DMS 273 treated with DMSO at 0.1 percent for 48 hours (cell line): Measurements from ENCODE around the gene CDC42EP4.

Experiments used
- DNase-seq: peaks from one replicate; lab custom pipeline; 2025; lab: John Stamatoyannopoulos, UW

CDC42EP4 gene

DNA sequence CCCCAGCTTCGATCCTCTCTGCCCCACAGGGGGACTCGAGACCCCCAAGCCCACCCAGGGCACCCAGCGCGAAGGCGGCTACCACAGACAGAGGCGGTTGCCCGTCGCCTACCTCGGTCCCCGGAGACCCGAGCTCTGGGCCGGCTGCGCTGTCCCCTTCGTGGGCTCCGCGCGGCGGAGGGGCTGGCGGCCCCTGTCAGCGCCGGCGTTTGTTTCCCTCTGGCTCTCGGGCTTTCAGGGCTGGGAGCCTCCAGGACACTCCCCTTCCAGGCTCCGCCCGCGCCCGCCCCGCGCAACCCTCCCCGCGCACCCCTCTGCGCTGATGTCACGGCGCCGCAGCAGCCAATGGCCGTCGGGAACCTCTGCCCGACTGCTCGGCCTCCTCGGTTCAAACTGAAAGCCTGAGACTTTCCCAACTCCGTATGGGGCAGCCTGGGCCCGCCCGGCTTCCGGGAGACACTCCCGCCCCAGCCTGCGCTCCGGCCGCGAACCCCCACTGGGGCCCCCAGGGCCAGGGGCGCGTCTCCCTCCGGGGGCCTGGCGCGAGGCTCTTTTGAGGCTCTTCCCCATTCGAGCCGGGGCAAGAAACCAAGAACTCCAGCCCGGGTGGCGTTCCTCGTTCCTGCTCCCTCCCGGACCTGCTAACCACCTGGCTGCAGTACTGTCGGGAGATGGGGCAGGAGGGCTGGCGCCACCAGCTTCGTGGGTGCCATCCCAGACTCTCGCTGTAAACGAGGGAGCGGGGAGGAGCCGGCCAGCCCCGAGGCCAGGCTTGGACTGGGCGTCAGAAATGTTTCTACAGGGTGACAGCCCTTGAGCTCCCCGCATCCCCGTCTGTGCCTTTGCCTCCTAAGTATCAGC lies at the start of gene CDC42EP4:
Gene CDC42EP4, minus strand, starts transcription at position 221 of the 861 bp plus-strand sequence. CDS start 25,501 bp downstream, outside the sequence.
- peak; percentile 72 for DNase-seq

- DNase-seq: no peak
Observed at GRCh38 chr17:73360961-73361761, 49.4 kb upstream of the CDC42EP4 start.

- DNase-seq: no peak
Observed at GRCh38 chr17:73359987-73360410, 48.2 kb upstream of the CDC42EP4 start.

DNA sequence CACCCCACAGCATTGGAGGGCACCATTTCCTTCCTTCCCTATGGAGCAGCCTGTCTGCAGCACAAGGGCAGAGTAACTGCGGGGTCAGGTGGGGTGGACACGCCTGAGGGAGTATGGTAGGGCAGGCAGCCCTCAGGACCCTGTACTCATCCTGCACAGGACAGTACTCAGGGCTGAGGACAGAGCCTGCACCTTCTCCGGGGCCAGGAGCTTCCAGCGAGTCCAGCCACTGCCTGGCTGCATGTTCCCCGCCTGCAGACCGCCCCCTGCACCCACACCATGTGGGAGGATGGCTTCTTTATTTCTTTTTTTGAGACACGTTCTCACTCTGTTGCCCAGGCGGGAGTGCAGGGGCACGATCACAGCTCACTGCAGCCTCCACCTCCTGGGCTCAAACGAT lies 47.6 kb upstream of the CDC42EP4 start:
- no peak for DNase-seq

DNA sequence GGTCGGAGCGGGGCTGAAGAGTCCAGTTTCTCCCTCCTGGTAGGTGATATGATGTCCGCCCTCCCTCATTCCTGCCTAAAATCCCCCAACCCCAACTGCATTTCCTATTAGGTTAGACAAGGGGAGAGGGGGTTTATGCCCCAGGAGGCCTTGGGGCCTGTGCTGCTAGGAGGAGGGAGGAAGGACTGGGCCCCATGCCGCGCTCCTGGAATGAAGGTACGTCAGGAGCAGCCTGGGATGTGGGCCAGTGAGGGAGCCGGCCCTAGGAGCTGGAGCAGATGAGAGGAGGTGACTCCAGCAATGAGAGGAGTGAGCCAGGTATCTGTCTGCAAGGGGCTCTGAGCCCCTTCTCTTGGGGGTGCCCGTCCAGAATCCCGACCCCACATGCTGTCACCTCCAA lies 46.9 kb upstream of the CDC42EP4 start:
- no peak for DNase-seq

DNA sequence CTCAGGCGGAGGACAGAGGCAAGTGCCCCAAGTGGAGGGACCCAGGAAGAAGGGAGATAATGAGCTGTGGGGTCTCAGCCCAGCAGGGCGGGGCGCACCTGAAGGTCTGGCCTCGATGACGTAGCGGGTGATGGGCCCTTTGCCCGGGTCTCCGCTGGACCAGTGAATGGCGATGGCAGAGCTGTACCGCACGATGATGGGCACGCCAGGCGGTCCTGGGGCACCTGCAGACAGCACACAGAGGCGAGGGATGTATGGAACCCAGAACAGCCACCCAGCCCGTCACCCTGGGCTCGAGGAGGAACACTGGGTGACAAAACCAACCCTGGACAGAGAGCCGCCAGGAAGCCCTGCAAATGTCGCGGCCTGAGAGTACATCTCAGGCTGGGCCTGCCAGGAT lies 46.2 kb upstream of the CDC42EP4 start:
- DNase-seq: no peak

- no peak for DNase-seq
Observed at GRCh38 chr17:73357318-73357717, 45.5 kb upstream of the CDC42EP4 start.

DNA sequence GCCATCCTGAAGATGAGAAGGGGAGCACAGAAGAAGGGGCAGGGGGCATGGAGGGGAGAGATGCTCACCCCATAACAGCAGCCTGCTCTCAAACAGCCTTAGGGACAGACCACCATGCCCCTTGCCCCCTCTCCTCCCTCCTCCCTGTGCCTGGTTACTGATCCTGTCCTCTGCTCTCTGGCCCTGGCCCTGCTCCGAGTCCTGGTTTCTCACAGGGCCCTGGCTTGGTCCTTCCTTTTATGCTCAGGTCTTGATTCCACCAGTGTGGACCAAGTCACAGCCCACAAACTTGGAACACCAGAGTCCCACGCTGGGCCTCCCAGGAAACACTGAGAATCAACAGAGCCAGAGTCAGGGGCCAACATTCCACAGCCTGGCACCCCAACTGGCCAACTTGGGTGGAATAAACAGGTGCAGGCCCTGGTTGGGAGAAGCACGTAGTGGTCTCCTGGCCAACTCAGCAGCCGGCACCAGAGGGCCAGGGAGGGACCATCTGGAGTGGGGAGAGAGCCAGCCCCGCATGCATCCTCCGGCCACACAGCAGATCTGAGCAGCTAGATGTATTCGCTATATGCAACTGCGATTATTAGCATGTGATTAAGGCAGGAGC lies 44.9 kb upstream of the CDC42EP4 start:
- no peak for DNase-seq

- no peak for DNase-seq
Observed at GRCh38 chr17:73354423-73355284, 42.9 kb upstream of the CDC42EP4 start.

DNA sequence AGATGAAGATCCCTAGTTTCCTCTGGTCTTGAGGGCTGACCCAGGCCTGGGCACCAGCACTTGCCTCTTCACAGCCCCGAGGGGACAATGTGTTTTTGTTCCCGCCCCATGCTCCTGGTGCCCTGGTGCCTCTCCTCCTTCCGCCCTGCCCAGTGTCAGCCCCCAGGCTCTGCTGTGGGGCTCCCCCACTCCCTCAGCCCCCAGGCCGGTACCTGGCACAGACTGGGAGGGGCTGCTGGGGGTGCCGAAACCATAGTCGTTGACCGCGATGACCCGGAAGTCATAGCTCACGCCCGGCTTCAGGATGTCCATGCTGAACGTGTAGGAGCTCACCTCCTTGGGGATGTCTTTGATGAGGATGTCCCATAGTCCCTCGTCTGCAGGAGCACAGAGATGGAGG lies 40.5 kb upstream of the CDC42EP4 start:
- no peak for DNase-seq

- no peak for DNase-seq
Observed at GRCh38 chr17:73351764-73352163, 40.0 kb upstream of the CDC42EP4 start.

- no peak for DNase-seq
Observed at GRCh38 chr17:73350864-73351263, 39.1 kb upstream of the CDC42EP4 start.

- DNase-seq: no peak
Observed at GRCh38 chr17:73349647-73350046, 37.8 kb upstream of the CDC42EP4 start.

GRCh38 chr17:73349138-73349537 lies 37.3 kb upstream of the CDC42EP4 start:
- DNase-seq: no peak

DNA sequence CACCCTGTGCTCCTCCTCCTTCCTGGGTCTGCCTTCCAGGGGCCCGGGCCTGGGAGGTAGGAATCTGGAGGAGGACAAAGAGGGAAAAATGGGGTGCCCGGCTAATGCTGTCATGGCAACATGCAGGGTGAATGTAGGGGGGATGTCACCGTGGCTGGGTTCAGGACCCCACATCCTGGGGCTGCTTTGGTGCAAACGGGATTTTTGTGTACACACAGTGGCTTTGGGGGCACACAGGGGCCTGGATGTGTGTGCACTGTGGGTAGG lies 37.0 kb upstream of the CDC42EP4 start:
- DNase-seq: no peak

DNA sequence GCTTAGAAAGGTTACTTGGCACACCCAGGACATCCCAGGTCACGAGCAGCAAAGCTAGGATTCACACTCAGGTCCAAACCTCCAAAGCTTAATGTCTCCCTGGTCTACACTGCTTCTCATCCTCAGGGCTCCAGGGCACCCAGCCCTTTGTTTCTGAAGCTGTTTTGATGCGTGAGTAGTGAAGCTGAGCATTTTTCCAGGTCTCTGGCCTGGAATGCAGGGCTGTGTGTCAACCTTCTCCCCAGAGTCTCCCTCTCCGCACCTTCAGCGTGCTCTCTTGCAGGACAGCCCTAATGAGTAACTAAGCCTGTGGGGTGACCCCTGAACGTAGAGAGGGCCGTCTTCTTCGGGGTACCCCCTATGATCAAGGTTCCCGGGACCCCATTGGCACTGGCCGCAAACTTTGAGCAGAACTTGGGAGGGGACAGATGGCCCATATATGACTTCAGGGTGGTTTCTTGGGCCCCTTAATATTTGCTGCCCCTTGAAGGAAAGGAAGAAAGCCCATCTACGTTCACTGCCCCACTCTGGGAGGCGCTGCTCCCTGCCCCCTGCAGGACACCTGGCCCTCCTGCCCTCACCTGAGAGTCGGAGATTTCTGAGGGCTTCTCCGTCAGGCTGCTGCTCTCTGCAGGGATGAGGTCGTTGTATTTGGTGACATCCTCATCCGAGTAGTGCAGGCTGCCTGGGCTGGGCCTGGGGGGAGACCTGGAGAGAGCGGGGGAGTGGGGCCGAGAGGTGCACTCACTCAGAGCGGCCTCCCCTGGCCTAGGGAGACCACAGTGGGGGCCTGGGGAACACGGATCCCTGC lies 36.4 kb upstream of the CDC42EP4 start:
- no peak for DNase-seq

GRCh38 chr17:73347351-73347750 lies 35.5 kb upstream of the CDC42EP4 start:
- DNase-seq: no peak

DNA sequence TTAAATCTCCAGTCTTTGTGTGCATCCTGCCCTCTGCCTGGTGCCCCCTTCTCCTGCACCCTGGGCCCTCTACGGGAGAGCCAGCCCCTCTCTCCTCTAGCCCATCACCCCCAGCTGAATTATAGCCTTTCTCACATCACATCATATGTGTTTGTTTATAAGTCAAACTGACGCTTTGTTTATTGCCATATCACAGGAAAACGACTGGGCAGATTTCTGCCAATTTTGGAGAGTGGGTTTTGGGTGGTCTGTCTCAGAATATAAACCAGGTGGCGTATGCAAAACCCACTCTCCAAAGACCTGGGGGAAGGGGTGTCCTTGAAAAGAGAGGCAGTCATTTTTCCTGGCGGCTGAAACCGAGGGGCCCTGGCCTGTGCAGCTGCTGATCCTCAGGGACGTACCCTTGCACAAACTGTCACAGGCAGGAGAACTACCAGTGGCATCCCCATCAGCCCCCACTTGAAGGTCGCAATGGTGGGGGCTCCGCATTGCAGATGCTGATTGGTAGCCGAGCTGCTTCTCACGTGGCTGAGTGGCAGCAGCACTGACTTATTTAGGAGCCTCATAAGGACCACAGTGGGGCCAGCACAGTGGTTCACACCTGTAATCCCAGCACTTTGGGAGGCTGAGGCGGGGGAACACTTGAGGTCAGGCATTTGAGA lies 34.8 kb upstream of the CDC42EP4 start:
- DNase-seq: no peak

DNA sequence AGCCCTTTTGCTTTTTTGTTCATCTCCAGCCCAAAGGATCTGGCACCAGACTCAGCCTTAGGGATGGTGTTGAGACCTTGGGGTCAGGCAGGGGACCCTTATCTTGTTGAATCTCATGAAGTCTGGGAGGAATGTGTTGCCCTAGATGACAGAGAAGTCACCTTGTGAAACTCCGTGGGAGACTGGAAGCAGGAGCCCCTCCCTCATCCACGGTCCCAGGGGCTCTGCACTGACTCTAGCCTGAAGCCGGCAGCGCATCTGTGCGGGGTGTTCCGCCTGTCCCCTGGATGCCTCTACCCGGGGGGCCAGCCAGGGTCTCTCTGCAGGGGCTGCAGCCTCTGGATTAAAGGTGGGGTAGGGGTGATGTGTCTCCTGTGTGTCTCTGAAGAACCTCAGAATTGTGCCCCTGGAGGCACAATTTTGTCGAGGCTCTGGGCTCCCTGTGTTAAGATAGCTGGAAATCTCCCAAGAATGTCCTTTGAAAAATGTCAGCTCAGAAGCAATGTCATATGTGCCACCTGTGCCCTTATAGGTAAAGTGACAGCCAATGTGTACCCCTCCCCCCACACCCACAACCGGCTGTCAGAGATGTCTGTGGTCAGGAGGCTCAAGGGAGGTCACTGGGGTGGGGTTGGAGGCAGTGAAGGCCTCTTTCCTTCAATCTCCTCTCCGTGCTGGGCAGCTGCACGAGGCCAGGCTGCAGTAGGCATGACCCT lies 32.1 kb upstream of the CDC42EP4 start:
- DNase-seq: no peak

DNA sequence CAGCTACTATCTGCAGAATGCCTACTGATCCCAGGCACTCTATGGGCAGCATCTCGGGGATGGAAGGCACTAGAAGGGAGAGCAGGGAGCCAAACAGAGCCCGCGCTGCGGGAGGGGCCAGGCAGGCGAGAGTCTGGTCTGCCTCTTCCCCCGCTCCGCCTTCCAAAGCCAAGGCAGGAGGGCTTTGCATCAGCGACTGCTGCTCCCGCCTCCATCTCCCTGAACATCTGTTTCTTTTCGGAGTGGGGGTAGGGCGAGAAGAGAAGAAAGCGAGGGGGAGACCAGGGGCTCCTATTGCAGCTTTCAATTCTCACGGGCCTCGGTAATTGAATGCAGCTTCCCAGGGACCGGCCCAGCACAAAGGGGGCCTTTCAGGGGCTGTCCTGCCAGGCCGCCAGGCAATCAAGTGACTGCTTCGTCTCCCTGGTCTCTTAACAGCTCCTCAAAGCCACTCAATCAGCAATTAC lies 31.4 kb upstream of the CDC42EP4 start:
- DNase-seq: peak; percentile 77
